GM23338 (cell line): ENCODE measurements around the gene EMC10. TPM values are rescaled to one million over a fixed set of nuclear protein-coding genes. Genes with fewer than 3 reads are reported as not detected.

Source experiments
- ATAC-seq: fragments of 200-7000 bp; cut with Tn5 transposase; 3 replicates; pipeline ENCODE4 v1.9.1; 2020
- DNase-seq: peaks from one replicate; pipeline ENCODE4 v3.0.0-alpha.2; 2015; ENCODE audit warnings: low spot score
- H2AFZ ChIP-seq: fragments of 200-600 bp; sonication (generic); 2 replicates; pipeline ENCODE4 v1.8.0; 2016; ENCODE audit warnings: antibody characterized with exemption, mild to moderate bottlenecking, moderate library complexity
- H3F3A ChIP-seq: fragments of 200-600 bp; sonication (generic); replicated peaks from 2 replicates; pipeline ENCODE4 v1.8.0; 2017; ENCODE audit warnings: antibody characterized with exemption, mixed run types, low read depth
- H3K27ac ChIP-seq: fragments of 200-600 bp; sonication (generic); 2 replicates; pipeline ENCODE4 v1.6.1; 2016; ENCODE audit warnings: low read depth
- H3K27me3 ChIP-seq: fragments of 200-600 bp; sonication (generic); 2 replicates; pipeline ENCODE4 v1.8.0; 2016; ENCODE audit warnings: mild to moderate bottlenecking, mixed run types, moderate library complexity; ENCODE audit not compliant: insufficient read depth
- H3K36me3 ChIP-seq: fragments of 200-600 bp; sonication (generic); 2 replicates; pipeline ENCODE4 v1.8.0; 2016; ENCODE audit warnings: mild to moderate bottlenecking; ENCODE audit not compliant: insufficient read depth
- H3K4me1 ChIP-seq: fragments of 200-600 bp; sonication (generic); 2 replicates; pipeline ENCODE4 v1.8.0; 2016; ENCODE audit warnings: mild to moderate bottlenecking, moderate library complexity; ENCODE audit not compliant: insufficient read depth
- H3K4me2 ChIP-seq: fragments of 200-600 bp; sonication (generic); 2 replicates; pipeline ENCODE4 v1.7.1; 2017; ENCODE audit warnings: mixed run types
- H3K4me3 ChIP-seq: fragments of 200-600 bp; sonication (generic); 2 replicates; pipeline ENCODE4 v1.6.1; 2016; ENCODE audit warnings: mixed run types
- H3K79me2 ChIP-seq: fragments of 200-600 bp; sonication (generic); replicated peaks from 2 replicates; pipeline ENCODE4 v1.8.0; 2017; ENCODE audit warnings: mild to moderate bottlenecking; ENCODE audit not compliant: insufficient read depth
- H3K9me2 ChIP-seq: fragments of 200-600 bp; sonication (generic); 2 replicates; pipeline ENCODE4 v1.8.0; 2017; ENCODE audit not compliant: insufficient read depth
- H4K20me1 ChIP-seq: fragments of 200-600 bp; sonication (generic); replicated peaks from 2 replicates; pipeline ENCODE4 v1.8.0; 2017; ENCODE audit warnings: mild to moderate bottlenecking; ENCODE audit not compliant: insufficient read depth
- H3K27ac Mint-ChIP-seq: 2 replicates; pipeline ENCODE4 v1.8.0; 2020; ENCODE audit warnings: inconsistent platforms, mild to moderate bottlenecking, moderate library complexity, mixed read lengths
- H3K27me3 Mint-ChIP-seq: 3 replicates; pipeline ENCODE4 v1.8.0; 2022; ENCODE audit warnings: low read depth, mild to moderate bottlenecking, moderate library complexity, mixed read lengths, inconsistent platforms; ENCODE audit not compliant: insufficient read depth, poor library complexity
- H3K36me3 Mint-ChIP-seq: 3 replicates; pipeline ENCODE4 v1.8.0; 2021; ENCODE audit warnings: low read depth, mild to moderate bottlenecking, inconsistent platforms, moderate library complexity, mixed read lengths
- H3K4me1 Mint-ChIP-seq: 3 replicates; pipeline ENCODE4 v1.8.0; 2020; ENCODE audit warnings: mild to moderate bottlenecking, inconsistent platforms, mixed read lengths
- H3K4me3 Mint-ChIP-seq: 3 replicates; pipeline ENCODE4 v1.8.0; 2021; ENCODE audit warnings: moderate library complexity, mild to moderate bottlenecking, inconsistent platforms, mixed read lengths
- H3K9me3 Mint-ChIP-seq: 3 replicates; pipeline ENCODE4 v1.8.0; 2020; ENCODE audit warnings: moderate library complexity, mild to moderate bottlenecking, inconsistent platforms, mixed read lengths
- CREB1 ChIP-seq: fragments of 250-450 bp; sonication (Bioruptor Pico); IDR thresholded peaks from 2 replicates; pipeline ENCODE4 v1.5.0; 2020; ENCODE audit warnings: low read depth, mild to moderate bottlenecking, moderate library complexity
- CTCF ChIP-seq, 2 experiments: fragments of 200-600 bp in 1 of 2; sonication (generic) in 1 of 2; conservative IDR thresholded peaks; 2 replicates each; pipeline versions ENCODE4 v1.5.1 to v1.6.1; 2016 to 2017; ENCODE audit warnings: antibody characterized with exemption in 2 of 2, low read depth in 2 of 2, mild to moderate bottlenecking in 2 of 2, moderate library complexity in 1 of 2
- EZH2 ChIP-seq: fragments of 200-600 bp; sonication (generic); IDR thresholded peaks from one replicate; pipeline ENCODE4 v1.8.0; 2017; ENCODE audit warnings: antibody characterized with exemption, mild to moderate bottlenecking, low read depth; ENCODE audit not compliant: unreplicated experiment
- NANOG ChIP-seq: IDR thresholded peaks from 2 replicates; pipeline ENCODE4 v1.6.1; 2016; ENCODE audit warnings: antibody characterized with exemption, borderline replicate concordance
- STAT1 ChIP-seq: IDR thresholded peaks from one replicate; pipeline ENCODE4 v1.6.1; 2016; ENCODE audit warnings: antibody characterized with exemption; ENCODE audit not compliant: unreplicated experiment
- ZNF114 ChIP-seq: fragments of 250-450 bp; sonication (Bioruptor Pico); IDR thresholded peaks from 2 replicates; pipeline ENCODE4 v1.5.0; 2020; ENCODE audit warnings: mild to moderate bottlenecking, moderate library complexity
- ZNF331 ChIP-seq: fragments of 250-450 bp; sonication (Bioruptor Pico); IDR thresholded peaks from 2 replicates; pipeline ENCODE4 v1.5.0; 2020; ENCODE audit warnings: low read depth, mild to moderate bottlenecking, moderate library complexity
- ZNF462 ChIP-seq: fragments of 250-450 bp; sonication (Bioruptor Pico); IDR thresholded peaks from 2 replicates; pipeline ENCODE4 v1.5.0; 2020; ENCODE audit warnings: mild to moderate bottlenecking, moderate library complexity
- polyA plus RNA-seq: library from polyadenylated mRNA; unstranded; fragments of >200 nt; fragmentation: Nextera tagmentation; extraction: Ambion mirVana; gene quantifications from 2 replicates; pipeline ENCODE4 v1.2.1, GENCODE V29; 2016
- total RNA-seq: library from RNA; depleted of rRNA; stranded (reverse); fragments of >200 nt; shearing (Covaris generic); gene quantifications from 2 replicates; pipeline ENCODE4 v1.2.3, GENCODE V29; 2014

Gene EMC10
- total and polyA plus RNA-seq, 2 experiments from 2014 or later, result 24.8 to 113 TPM

GRCh38 chr19:50453243-50453642 is 23.1 kb upstream of the EMC10 start (continued):
- TF ChIP-seq EZH2 (no peak), NANOG (no peak)

- H3K4me1 ChIP-seq, result no peaks in the 10 kb centered on the region
- Mint-ChIP-seq H3K27ac (no peak overlapping the region), H3K4me3 (no peak overlapping the region)
Observed at GRCh38 chr19:50455992-50456391, 20.3 kb upstream of the EMC10 start.

More at GRCh38 chr19:50455992-50456391, 20.3 kb upstream of the EMC10 start:
- Mint-ChIP-seq H3K27me3 (peaks cover 8% of the 10 kb centered on the region), H3K9me3 (peaks cover 86% of the 10 kb centered on the region), H3K36me3 (peaks cover 43% of the 10 kb centered on the region), H3K4me1 (no peaks in the 10 kb centered on the region)
- no peak for DNase-seq
- ATAC-seq, result no peak
- no peak overlapping the region for H3K4me3 ChIP-seq
- 0 out of 2 replicates have a peak, but pooled peaks cover 3% of the 10 kb centered on the region for H3K9me2 ChIP-seq
- no peak overlapping the region for H3K27ac ChIP-seq
- no peaks in the 10 kb centered on the region for H3K27me3 ChIP-seq
- no peaks in the 10 kb centered on the region for H4K20me1 ChIP-seq
- H2AFZ ChIP-seq, result no peak overlapping the region
- H3K4me2 ChIP-seq, result no peak overlapping the region
- no peaks in the 10 kb centered on the region for H3K79me2 ChIP-seq
- TF ChIP-seq ZNF462, result no peak
- TF ChIP-seq CREB1 (CRISPR knock-in tag), result no peak
- no peak for TF ChIP-seq EZH2
- TF ChIP-seq CTCF (conservative IDR thresholded peaks at IDR 0.05; ENCODE audit: low read depth in 2 of 2), result no peak
- no peak for TF ChIP-seq ZNF331
- no peak for TF ChIP-seq STAT1
- TF ChIP-seq ZNF114, result no peak
- TF ChIP-seq NANOG, result no peak
- H3K36me3 ChIP-seq, result no peaks in the 10 kb centered on the region
- no peaks in the 10 kb centered on the region for H3F3A ChIP-seq
